ENCODE data around the gene ATP10A.

DNA sequence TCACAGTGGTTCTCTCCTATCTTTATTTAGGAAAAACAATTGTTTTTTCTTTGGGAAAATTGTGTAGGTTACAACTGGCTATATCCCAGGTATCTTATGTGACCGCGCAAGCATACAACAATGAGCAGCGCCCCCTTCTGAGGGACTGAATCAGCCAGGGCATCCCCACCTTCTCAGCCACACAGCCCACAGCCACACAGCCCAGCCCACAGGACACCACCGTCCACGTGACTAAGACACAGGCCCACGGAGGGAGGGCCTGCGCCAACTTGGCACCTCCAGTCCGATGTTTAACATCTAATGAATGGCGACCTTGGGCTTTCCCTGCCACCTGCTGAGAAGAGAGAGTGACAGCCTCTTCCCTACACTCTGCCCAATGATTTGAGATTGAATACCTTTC, 68.1 kb downstream of the ATP10A start:
- TF ChIP-seq, protein P1, sequence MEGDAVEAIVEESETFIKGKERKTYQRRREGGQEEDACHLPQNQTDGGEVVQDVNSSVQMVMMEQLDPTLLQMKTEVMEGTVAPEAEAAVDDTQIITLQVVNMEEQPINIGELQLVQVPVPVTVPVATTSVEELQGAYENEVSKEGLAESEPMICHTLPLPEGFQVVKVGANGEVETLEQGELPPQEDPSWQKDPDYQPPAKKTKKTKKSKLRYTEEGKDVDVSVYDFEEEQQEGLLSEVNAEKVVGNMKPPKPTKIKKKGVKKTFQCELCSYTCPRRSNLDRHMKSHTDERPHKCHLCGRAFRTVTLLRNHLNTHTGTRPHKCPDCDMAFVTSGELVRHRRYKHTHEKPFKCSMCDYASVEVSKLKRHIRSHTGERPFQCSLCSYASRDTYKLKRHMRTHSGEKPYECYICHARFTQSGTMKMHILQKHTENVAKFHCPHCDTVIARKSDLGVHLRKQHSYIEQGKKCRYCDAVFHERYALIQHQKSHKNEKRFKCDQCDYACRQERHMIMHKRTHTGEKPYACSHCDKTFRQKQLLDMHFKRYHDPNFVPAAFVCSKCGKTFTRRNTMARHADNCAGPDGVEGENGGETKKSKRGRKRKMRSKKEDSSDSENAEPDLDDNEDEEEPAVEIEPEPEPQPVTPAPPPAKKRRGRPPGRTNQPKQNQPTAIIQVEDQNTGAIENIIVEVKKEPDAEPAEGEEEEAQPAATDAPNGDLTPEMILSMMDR (conservative IDR thresholded peaks at IDR 0.05; ENCODE audit: low read length) = peak; percentile 34; the same call in 1 of the 2 replicates
- no peak for TF ChIP-seq EZH2phosphoT487 (IDR thresholded peaks at IDR 0.05; ENCODE audit: borderline replicate concordance, low read depth, low read length)
